ENCODE measurements around the gene MINPP1. TPM values are rescaled to one million over a fixed set of nuclear protein-coding genes. Genes with fewer than 3 reads are reported as not detected.

MINPP1 gene
- total RNA-seq, 1 experiment from 2014 or later: 24.8 TPM

- peaks cover 16% of the 10 kb centered on the region for H3K4me1 ChIP-seq
- no peak for DNase-seq
- peaks cover 34% of the 10 kb centered on the region for H3K36me3 Mint-ChIP-seq (ENCODE audit: insufficient read depth, unreplicated experiment)
- no peaks in the 10 kb centered on the region for H3K27me3 ChIP-seq (replicated peaks; ENCODE audit: control insufficient read depth, insufficient read depth, low read length)
- ChIA-PET CTCF (no interaction called here), POLR2A (no interaction called here)
- H3K36me3 ChIP-seq (ENCODE audit: control insufficient read depth, insufficient read depth, low read length): no peaks in the 10 kb centered on the region; the same call in 1 of the 2 replicates
- peaks cover 12% of the 10 kb centered on the region for H3K4me1 Mint-ChIP-seq (ENCODE audit: low read depth, unreplicated experiment)
- no peak overlapping the region for H3K4me3 Mint-ChIP-seq (ENCODE audit: unreplicated experiment)
- H3K4me3 ChIP-seq (ENCODE audit: low read depth, low read length): no peak overlapping the region
- H3K27ac Mint-ChIP-seq (ENCODE audit: unreplicated experiment): no peak overlapping the region
- intact Hi-C loops (cut with micrococcal nuclease; ENCODE audit: unreplicated experiment): no loop called here
- no peaks in the 10 kb centered on the region for H3K9me3 Mint-ChIP-seq (ENCODE audit: unreplicated experiment)
- H3K27me3 Mint-ChIP-seq (ENCODE audit: insufficient read depth, unreplicated experiment): no peaks in the 10 kb centered on the region
- BruUV-seq (replicated peaks): no TSS peak
- no peak for TF ChIP-seq CTCF (IDR thresholded peaks at IDR 0.05; ENCODE audit: insufficient read depth in 1 of 2, low read depth in 1 of 2, low read length in 1 of 2, severe bottlenecking in 1 of 2, unreplicated experiment in 1 of 2)
- no peaks in the 10 kb centered on the region for H3K9me3 ChIP-seq
Measured at GRCh38 chr10:87507879-87508483, 3.3 kb downstream of the MINPP1 start.

DNA sequence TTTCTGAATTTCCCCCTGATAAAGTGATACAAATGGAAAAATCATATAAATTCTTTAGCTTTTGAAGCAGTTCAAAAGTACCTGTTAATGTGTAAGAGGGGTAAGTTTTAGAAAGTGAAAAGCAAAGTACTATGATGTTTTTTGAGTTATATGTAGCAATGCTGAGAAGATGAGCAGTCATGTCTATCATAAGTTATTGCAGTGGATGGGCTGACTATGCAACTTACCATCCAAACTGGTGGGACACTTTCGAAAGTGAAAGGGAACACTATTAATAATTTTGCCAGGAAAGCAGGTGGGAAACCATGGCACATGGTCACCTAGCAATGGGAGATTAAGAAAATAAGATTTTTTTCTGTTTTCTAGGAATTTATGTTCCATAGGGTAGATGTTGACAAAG lies 4.1 kb downstream of the MINPP1 start:
- POLR2A ChIA-PET: no interaction called here
- Histone ChIP-seq H3K27me3 (replicated peaks; ENCODE audit: control insufficient read depth, insufficient read depth, low read length) (no peaks in the 10 kb centered on the region), H3K9me3 (no peaks in the 10 kb centered on the region), H3K4me3 (ENCODE audit: low read depth, low read length) (no peak overlapping the region), H3K36me3 (ENCODE audit: control insufficient read depth, insufficient read depth, low read length) (no peaks in the 10 kb centered on the region; the same call in 1 of the 2 replicates), H3K4me1 (peaks cover 13% of the 10 kb centered on the region)
- no peaks in the 10 kb centered on the region for H3K27me3 Mint-ChIP-seq (ENCODE audit: insufficient read depth, unreplicated experiment)
- no peak overlapping the region for H3K4me3 Mint-ChIP-seq (ENCODE audit: unreplicated experiment)
- no peaks in the 10 kb centered on the region for H3K9me3 Mint-ChIP-seq (ENCODE audit: unreplicated experiment)
- H3K36me3 Mint-ChIP-seq (ENCODE audit: insufficient read depth, unreplicated experiment): peaks cover 42% of the 10 kb centered on the region
- no peak for TF ChIP-seq CTCF (IDR thresholded peaks at IDR 0.05; ENCODE audit: insufficient read depth in 1 of 2, low read depth in 1 of 2, low read length in 1 of 2, severe bottlenecking in 1 of 2, unreplicated experiment in 1 of 2)
- intact Hi-C loops (cut with micrococcal nuclease; ENCODE audit: unreplicated experiment): no loop called here
- DNase-seq: no peak
- no TSS peak for BruUV-seq (replicated peaks)
- H3K27ac Mint-ChIP-seq (ENCODE audit: unreplicated experiment): no peak overlapping the region
- H3K4me1 Mint-ChIP-seq (ENCODE audit: low read depth, unreplicated experiment): peaks cover 12% of the 10 kb centered on the region
- CTCF ChIA-PET: no interaction called here

DNA sequence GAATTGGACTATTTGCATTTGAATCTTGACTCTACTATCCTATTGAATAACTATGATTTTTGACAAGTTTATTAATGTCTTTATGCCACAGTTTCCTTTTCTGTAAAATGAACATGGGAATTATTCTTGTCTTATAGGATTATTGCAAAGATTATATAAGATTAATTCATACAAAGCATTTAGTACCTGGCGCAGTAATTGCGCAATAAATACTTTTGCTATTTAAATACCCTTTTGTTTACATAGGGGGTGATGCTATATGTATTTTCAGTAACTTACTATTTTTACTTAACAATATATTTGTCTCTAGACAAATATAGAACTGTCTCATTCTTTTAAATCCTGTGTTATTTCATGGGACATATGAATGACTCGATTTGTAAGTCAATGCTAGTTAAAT lies 5.3 kb downstream of the MINPP1 start:
- no peaks in the 10 kb centered on the region for H3K9me3 Mint-ChIP-seq (ENCODE audit: unreplicated experiment)

More for the DNA sequence above, 5.3 kb downstream of the MINPP1 start:
- ChIA-PET POLR2A (no interaction called here), CTCF (no interaction called here)
- BruUV-seq (replicated peaks): no TSS peak
- Mint-ChIP-seq H3K4me3 (ENCODE audit: unreplicated experiment) (no peak overlapping the region), H3K36me3 (ENCODE audit: insufficient read depth, unreplicated experiment) (peaks cover 54% of the 10 kb centered on the region), H3K27me3 (ENCODE audit: insufficient read depth, unreplicated experiment) (no peaks in the 10 kb centered on the region), H3K27ac (ENCODE audit: unreplicated experiment) (no peak overlapping the region), H3K4me1 (ENCODE audit: low read depth, unreplicated experiment) (peaks cover 12% of the 10 kb centered on the region)
- intact Hi-C loops (cut with micrococcal nuclease; ENCODE audit: unreplicated experiment): no loop called here
- Histone ChIP-seq H3K4me1 (peaks cover 9% of the 10 kb centered on the region), H3K36me3 (ENCODE audit: control insufficient read depth, insufficient read depth, low read length) (no peaks in the 10 kb centered on the region; the same call in 1 of the 2 replicates), H3K4me3 (ENCODE audit: low read depth, low read length) (no peak overlapping the region), H3K9me3 (no peaks in the 10 kb centered on the region), H3K27me3 (replicated peaks; ENCODE audit: control insufficient read depth, insufficient read depth, low read length) (no peaks in the 10 kb centered on the region)
- no peak for TF ChIP-seq CTCF (IDR thresholded peaks at IDR 0.05; ENCODE audit: insufficient read depth in 1 of 2, low read depth in 1 of 2, low read length in 1 of 2, severe bottlenecking in 1 of 2, unreplicated experiment in 1 of 2)
- no peak for DNase-seq

All from Caco-2 (cell line).